IPS-NIHi11 (cell line): ENCODE measurements around the gene FBXO45.
"Not testable (repeated sequence)": the region's sequence is repeated elsewhere in the genome, so short reads cannot be mapped to it uniquely, and the experiment has no call there.

Experiments
- DNase-seq: peaks from one replicate; pipeline ENCODE4 v3.0.0; 2012; ENCODE audit warnings: mixed read lengths, low spot score

The FBXO45 gene

GRCh38 chr3:196557236-196557635 is 11.2 kb upstream of the FBXO45 start:
- DNase-seq: no peak

GRCh38 chr3:196558476-196558875 is 10.0 kb upstream of the FBXO45 start:
- DNase-seq: no peak

GRCh38 chr3:196559826-196560225 is 8.6 kb upstream of the FBXO45 start:
- no peak for DNase-seq

- DNase-seq: no peak
These were observed 4.7 kb upstream of the FBXO45 start for GRCh38 chr3:196563721-196564225.

- peak; percentile 77 for DNase-seq
These were observed 600 bp downstream of the FBXO45 start for GRCh38 chr3:196569003-196569516.

GRCh38 chr3:196570332-196570731 is 1.9 kb downstream of the FBXO45 start:
- DNase-seq: not testable (repeated sequence)

- DNase-seq: no peak
These were observed 3.9 kb downstream of the FBXO45 start for GRCh38 chr3:196572389-196572788.

- DNase-seq: no peak
These were observed 16.7 kb downstream of the FBXO45 start for GRCh38 chr3:196585044-196585757.

GRCh38 chr3:196590279-196590678 is 21.8 kb downstream of the FBXO45 start:
- no peak for DNase-seq

GRCh38 chr3:196596355-196596754 is 27.9 kb downstream of the FBXO45 start:
- DNase-seq: no peak

- DNase-seq: not testable (repeated sequence)
These were observed 29.7 kb downstream of the FBXO45 start for GRCh38 chr3:196597971-196598733.

- no peak for DNase-seq
These were observed 31.3 kb downstream of the FBXO45 start for GRCh38 chr3:196599734-196600128.

- DNase-seq: no peak
These were observed 31.9 kb downstream of the FBXO45 start for GRCh38 chr3:196600359-196600758.

- DNase-seq: no peak
These were observed 34.2 kb downstream of the FBXO45 start for GRCh38 chr3:196602673-196603072.

- DNase-seq: no peak
These were observed 35.2 kb downstream of the FBXO45 start for GRCh38 chr3:196603683-196604082.

- no peak for DNase-seq
These were observed 36.1 kb downstream of the FBXO45 start for GRCh38 chr3:196604548-196604947.

- DNase-seq: no peak
These were observed 40.2 kb downstream of the FBXO45 start for GRCh38 chr3:196608693-196609092.

GRCh38 chr3:196609343-196609775 is 40.9 kb downstream of the FBXO45 start:
- peak; percentile 95 for DNase-seq

GRCh38 chr3:196609805-196610515 is 41.5 kb downstream of the FBXO45 start:
- DNase-seq: no peak

GRCh38 chr3:196611761-196612483 is 43.5 kb downstream of the FBXO45 start:
- no peak for DNase-seq

- DNase-seq: not testable (repeated sequence)
These were observed 46.8 kb downstream of the FBXO45 start for GRCh38 chr3:196615234-196615633.

GRCh38 chr3:196617256-196617655 is 48.8 kb downstream of the FBXO45 start:
- no peak for DNase-seq
